Left lung (tissue), 10 donors: ENCODE measurements around the gene SCPEP1. TPM values are rescaled to one million over a fixed set of nuclear protein-coding genes. Genes with fewer than 3 reads are reported as not detected.

Experiments
- ATAC-seq: fragments of 200-7000 bp; cut with Tn5 transposase; one replicate; pipeline ENCODE4 v1.9.1; 2020; ENCODE audit warnings: moderate library complexity
- DNase-seq, 4 donors: peaks; one replicate each; pipeline ENCODE4 v3.0.0-alpha.2; 2013 to 2020
- H3K27ac ChIP-seq, 2 donors: fragments of 200-600 bp; sonication (generic) in 1 of 2; one replicate each; pipeline versions ENCODE4 v1.5.0 to v1.8.0; 2020 to 2021
- H3K27me3 ChIP-seq, 2 donors: fragments of 200-600 bp; sonication (generic) in 1 of 2; one replicate each; pipeline versions ENCODE4 v1.5.0 to v1.8.0; 2020 to 2021
- H3K36me3 ChIP-seq, 2 donors: fragments of 200-600 bp; sonication (generic) in 1 of 2; one replicate each; pipeline versions ENCODE4 v1.5.0 to v1.8.0; 2020 to 2021
- H3K4me1 ChIP-seq, 2 donors: fragments of 200-600 bp; one replicate each; pipeline ENCODE4 v1.8.0; 2021
- H3K4me3 ChIP-seq, 2 donors: fragments of 200-600 bp; sonication (generic) in 1 of 2; one replicate each; pipeline versions ENCODE4 v1.5.0 to v1.8.0; 2020 to 2021; ENCODE audit warnings: mild to moderate bottlenecking in 1 of 2
- H3K9me3 ChIP-seq, 2 donors: fragments of 200-600 bp; sonication (generic) in 1 of 2; one replicate each; pipeline versions ENCODE4 v1.5.0 to v1.8.0; 2020 to 2021
- CTCF ChIP-seq, 2 donors: fragments of 200-600 bp; sonication (generic) in 1 of 2; IDR thresholded peaks; one replicate each; pipeline versions ENCODE4 v1.5.0 to v1.8.0; 2021; ENCODE audit warnings: antibody characterized with exemption in 2 of 2
- intact Hi-C, 2 donors: fragments of 100-400 bp; cut with DNase I; formaldehyde crosslinking; loops; one replicate each; pipeline versions ENCODE4 v1.11.2 to v1.14.2; 2022
- polyA plus RNA-seq, 6 donors: library from polyadenylated mRNA; unstranded; fragments of 120-200 nt; gene quantifications; one replicate each; pipeline ENCODE4 v1.2.1, GENCODE V29; 2013; ENCODE audit not compliant: insufficient read length in 6 of 6
- total RNA-seq, 2 donors: library from RNA; stranded (reverse); fragmentation: NEBNext Ultra II Directional; extraction: Animal tissue kit (Norgen Biotek cat#: 25700); gene quantifications; one replicate each; pipeline ENCODE4 v1.2.1, GENCODE V29; 2021
- donor health status: DM: no; HTN: yes; CAD: no.
- donor health status: DM: no; HTN: no; CAD: no.

The SCPEP1 gene
- total and polyA plus RNA-seq, 8 donors = 52.1 to 120 (median 61.4) TPM

GRCh38 chr17:57027852-57028251 lies 49.9 kb downstream of the SCPEP1 start:
- ATAC-seq (no peak), DNase-seq (no peak)
- no peak for TF ChIP-seq CTCF (IDR thresholded peaks at IDR 0.05)
- intact Hi-C loops = no loop called here
- Histone ChIP-seq H3K36me3 (no peaks in the 10 kb centered on the region), H3K9me3 (peaks cover 0 to 31% of the 10 kb centered on the region in 2 donors), H3K4me1 (peaks cover 0 to 4% of the 10 kb centered on the region in 2 donors), H3K27me3 (no peaks in the 10 kb centered on the region), H3K27ac (no peak overlapping the region), H3K4me3 (no peak overlapping the region)

GRCh38 chr17:57032343-57032742 lies 54.4 kb downstream of the SCPEP1 start:
- ATAC-seq = peak; percentile 43
- H3K27me3 ChIP-seq = peaks cover 0 to 14% of the 10 kb centered on the region in 2 donors
- intact Hi-C loops = no loop called here
- no peak overlapping the region for H3K4me3 ChIP-seq
- H3K36me3 ChIP-seq = no peaks in the 10 kb centered on the region
- TF ChIP-seq CTCF (IDR thresholded peaks at IDR 0.05) = no peak
- peak overlapping the region; percentile 66 to 71 for H3K27ac ChIP-seq
- H3K9me3 ChIP-seq = peaks cover 0 to 15% of the 10 kb centered on the region in 2 donors
- H3K4me1 ChIP-seq = peaks cover 0 to 12% of the 10 kb centered on the region in 2 donors
- peak in 2 of 4 donors; percentile 46 to 56 for DNase-seq

GRCh38 chr17:57033296-57033695 lies 55.4 kb downstream of the SCPEP1 start:
- no peak for TF ChIP-seq CTCF (IDR thresholded peaks at IDR 0.05)
- H3K4me1 ChIP-seq = peaks cover 0 to 12% of the 10 kb centered on the region in 2 donors
- peaks cover 0 to 7% of the 10 kb centered on the region in 2 donors for H3K9me3 ChIP-seq
- DNase-seq (peak in 3 of 4 donors; percentile 47 to 87 (median 48)), ATAC-seq (peak; percentile 52)
- H3K36me3 ChIP-seq = no peaks in the 10 kb centered on the region
- H3K4me3 ChIP-seq = no peak overlapping the region
- intact Hi-C loops = no loop called here
- peak overlapping the region; percentile 66 to 71 for H3K27ac ChIP-seq
- H3K27me3 ChIP-seq = peaks cover 0 to 21% of the 10 kb centered on the region in 2 donors

- H3K27ac ChIP-seq = peak overlapping the region; percentile 39 to 59
- no peak overlapping the region for H3K4me3 ChIP-seq
- ATAC-seq = peak; percentile 62
- peak in 1 of 4 donors; percentile 60 for DNase-seq
- TF ChIP-seq CTCF (IDR thresholded peaks at IDR 0.05) = no peak
- no peaks in the 10 kb centered on the region for H3K9me3 ChIP-seq
- H3K4me1 ChIP-seq = peaks cover 0 to 12% of the 10 kb centered on the region in 2 donors
- peaks cover 0 to 28% of the 10 kb centered on the region in 2 donors for H3K27me3 ChIP-seq
- intact Hi-C loops = no loop called here
- no peaks in the 10 kb centered on the region for H3K36me3 ChIP-seq
Measured at GRCh38 chr17:57034807-57035754, 57.1 kb downstream of the SCPEP1 start.

- DNase-seq = peak in 2 of 4 donors; percentile 44 to 71
Measured at GRCh38 chr17:57035971-57036481, 58.1 kb downstream of the SCPEP1 start.

More at GRCh38 chr17:57035971-57036481, 58.1 kb downstream of the SCPEP1 start:
- Histone ChIP-seq H3K27ac (peak overlapping the region; percentile 39 to 59), H3K4me3 (no peak overlapping the region), H3K27me3 (peaks cover 0 to 38% of the 10 kb centered on the region in 2 donors), H3K9me3 (no peaks in the 10 kb centered on the region), H3K36me3 (no peaks in the 10 kb centered on the region), H3K4me1 (peaks cover 0 to 12% of the 10 kb centered on the region in 2 donors)
- peak; percentile 61 for ATAC-seq
- intact Hi-C loops = no loop called here
- no peak for TF ChIP-seq CTCF (IDR thresholded peaks at IDR 0.05)
